HEK293 (cell line): ENCODE measurements around the gene PCSK5.

Experiments
- ZFP69B ChIP-seq: fragments of 450-650 bp; formaldehyde crosslinking; IDR thresholded peaks from 2 replicates; pipeline ENCODE4 v1.5.1; 2016; ENCODE audit warnings: missing biosample characterization, missing genetic modification characterization
- ZNF121 ChIP-seq: fragments of 450-650 bp; formaldehyde crosslinking; IDR thresholded peaks from 2 replicates; pipeline ENCODE4 v1.5.1; 2016; ENCODE audit warnings: missing biosample characterization, missing genetic modification characterization
- ZNF146 ChIP-seq: fragments of 450-650 bp; formaldehyde crosslinking; IDR thresholded peaks from 2 replicates; pipeline ENCODE4 v1.5.1; 2016; ENCODE audit warnings: missing biosample characterization, missing genetic modification characterization
- ZNF175 ChIP-seq: fragments of 450-650 bp; formaldehyde crosslinking; IDR thresholded peaks from 2 replicates; pipeline ENCODE4 v1.5.1; 2016; ENCODE audit warnings: missing biosample characterization, missing genetic modification characterization
- ZNF324 ChIP-seq: fragments of 450-650 bp; formaldehyde crosslinking; IDR thresholded peaks from 2 replicates; pipeline ENCODE4 v1.5.1; 2016; ENCODE audit warnings: missing biosample characterization, missing genetic modification characterization
- ZNF626 ChIP-seq: fragments of 450-650 bp; sonication (Bioruptor Pico); formaldehyde crosslinking; IDR thresholded peaks from 2 replicates; pipeline ENCODE4 v1.5.1; 2018; ENCODE audit warnings: missing biosample characterization, missing genetic modification characterization, inconsistent platforms
- ZNF785 ChIP-seq: fragments of 450-650 bp; formaldehyde crosslinking; IDR thresholded peaks from 2 replicates; pipeline ENCODE4 v1.5.1; 2016; ENCODE audit warnings: missing biosample characterization, missing genetic modification characterization
- ZNF830 ChIP-seq: fragments of 450-650 bp; IDR thresholded peaks from 2 replicates; pipeline ENCODE4 v1.5.0; 2018; ENCODE audit warnings: missing biosample characterization, missing genetic modification characterization, low read depth, mild to moderate bottlenecking, moderate library complexity
- TF ChIP-seq, protein P1 (sequence below): fragments of 450-650 bp; formaldehyde crosslinking; IDR thresholded peaks from 2 replicates; pipeline ENCODE4 v1.5.1; 2016; ENCODE audit warnings: missing biosample characterization, missing genetic modification characterization
- TF ChIP-seq, protein P2 (sequence below): fragments of 450-650 bp; IDR thresholded peaks from 2 replicates; pipeline ENCODE4 v1.5.1; 2018; ENCODE audit warnings: missing biosample characterization, mild to moderate bottlenecking, missing genetic modification characterization
- TF ChIP-seq, protein P3 (sequence below): fragments of 450-650 bp; formaldehyde crosslinking; IDR thresholded peaks from 2 replicates; pipeline ENCODE4 v1.5.1; 2016; ENCODE audit warnings: missing biosample characterization, missing genetic modification characterization, low read depth

DNA sequence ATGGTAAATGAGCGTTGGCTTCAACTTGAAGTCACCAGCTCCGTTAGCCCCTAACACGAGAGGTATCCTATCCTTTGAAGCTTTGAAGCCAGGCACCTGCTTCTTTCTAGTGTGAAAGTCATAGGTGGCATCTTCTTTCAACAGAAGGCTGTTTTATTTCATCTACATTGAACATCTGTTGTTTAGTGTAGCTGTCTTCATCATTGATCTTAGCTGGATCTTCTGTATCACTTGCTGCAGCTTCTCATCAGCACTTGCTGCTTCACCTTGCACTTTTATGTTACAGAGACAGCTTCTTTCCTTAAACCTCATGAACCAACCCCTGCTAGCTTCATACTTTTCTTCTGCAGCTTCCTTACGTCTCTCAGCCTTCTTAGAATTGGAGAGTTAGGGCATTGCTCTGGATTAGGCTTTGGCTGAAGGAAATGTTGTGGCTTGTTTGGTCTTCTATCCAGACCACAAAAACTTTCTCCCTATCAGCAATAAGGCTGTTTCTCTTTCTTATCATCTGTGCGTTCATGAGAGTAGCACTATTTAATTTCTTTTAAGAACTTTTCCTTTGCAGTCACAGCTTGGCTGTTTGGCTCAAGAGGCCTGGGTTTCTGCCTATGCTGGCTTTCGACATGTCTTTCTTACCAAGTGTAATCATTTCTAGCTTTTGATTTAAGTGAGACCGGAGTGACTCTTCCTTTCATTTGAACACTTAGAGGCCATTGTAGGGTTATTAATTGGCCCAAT is 47.2 kb downstream of the PCSK5 start:
- TF ChIP-seq ZNF324 (tag by site-specific recombination), result no peak
- TF ChIP-seq, protein P1, sequence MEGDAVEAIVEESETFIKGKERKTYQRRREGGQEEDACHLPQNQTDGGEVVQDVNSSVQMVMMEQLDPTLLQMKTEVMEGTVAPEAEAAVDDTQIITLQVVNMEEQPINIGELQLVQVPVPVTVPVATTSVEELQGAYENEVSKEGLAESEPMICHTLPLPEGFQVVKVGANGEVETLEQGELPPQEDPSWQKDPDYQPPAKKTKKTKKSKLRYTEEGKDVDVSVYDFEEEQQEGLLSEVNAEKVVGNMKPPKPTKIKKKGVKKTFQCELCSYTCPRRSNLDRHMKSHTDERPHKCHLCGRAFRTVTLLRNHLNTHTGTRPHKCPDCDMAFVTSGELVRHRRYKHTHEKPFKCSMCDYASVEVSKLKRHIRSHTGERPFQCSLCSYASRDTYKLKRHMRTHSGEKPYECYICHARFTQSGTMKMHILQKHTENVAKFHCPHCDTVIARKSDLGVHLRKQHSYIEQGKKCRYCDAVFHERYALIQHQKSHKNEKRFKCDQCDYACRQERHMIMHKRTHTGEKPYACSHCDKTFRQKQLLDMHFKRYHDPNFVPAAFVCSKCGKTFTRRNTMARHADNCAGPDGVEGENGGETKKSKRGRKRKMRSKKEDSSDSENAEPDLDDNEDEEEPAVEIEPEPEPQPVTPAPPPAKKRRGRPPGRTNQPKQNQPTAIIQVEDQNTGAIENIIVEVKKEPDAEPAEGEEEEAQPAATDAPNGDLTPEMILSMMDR (tag by site-specific recombination), result no peak
- TF ChIP-seq, protein P2, sequence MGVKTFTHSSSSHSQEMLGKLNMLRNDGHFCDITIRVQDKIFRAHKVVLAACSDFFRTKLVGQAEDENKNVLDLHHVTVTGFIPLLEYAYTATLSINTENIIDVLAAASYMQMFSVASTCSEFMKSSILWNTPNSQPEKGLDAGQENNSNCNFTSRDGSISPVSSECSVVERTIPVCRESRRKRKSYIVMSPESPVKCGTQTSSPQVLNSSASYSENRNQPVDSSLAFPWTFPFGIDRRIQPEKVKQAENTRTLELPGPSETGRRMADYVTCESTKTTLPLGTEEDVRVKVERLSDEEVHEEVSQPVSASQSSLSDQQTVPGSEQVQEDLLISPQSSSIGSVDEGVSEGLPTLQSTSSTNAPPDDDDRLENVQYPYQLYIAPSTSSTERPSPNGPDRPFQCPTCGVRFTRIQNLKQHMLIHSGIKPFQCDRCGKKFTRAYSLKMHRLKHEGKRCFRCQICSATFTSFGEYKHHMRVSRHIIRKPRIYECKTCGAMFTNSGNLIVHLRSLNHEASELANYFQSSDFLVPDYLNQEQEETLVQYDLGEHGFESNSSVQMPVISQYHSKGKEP (tag by site-specific recombination), result no peak
- TF ChIP-seq ZFP69B (tag by site-specific recombination), result no peak
- TF ChIP-seq, protein P3, sequence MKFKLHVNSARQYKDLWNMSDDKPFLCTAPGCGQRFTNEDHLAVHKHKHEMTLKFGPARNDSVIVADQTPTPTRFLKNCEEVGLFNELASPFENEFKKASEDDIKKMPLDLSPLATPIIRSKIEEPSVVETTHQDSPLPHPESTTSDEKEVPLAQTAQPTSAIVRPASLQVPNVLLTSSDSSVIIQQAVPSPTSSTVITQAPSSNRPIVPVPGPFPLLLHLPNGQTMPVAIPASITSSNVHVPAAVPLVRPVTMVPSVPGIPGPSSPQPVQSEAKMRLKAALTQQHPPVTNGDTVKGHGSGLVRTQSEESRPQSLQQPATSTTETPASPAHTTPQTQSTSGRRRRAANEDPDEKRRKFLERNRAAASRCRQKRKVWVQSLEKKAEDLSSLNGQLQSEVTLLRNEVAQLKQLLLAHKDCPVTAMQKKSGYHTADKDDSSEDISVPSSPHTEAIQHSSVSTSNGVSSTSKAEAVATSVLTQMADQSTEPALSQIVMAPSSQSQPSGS (tag by site-specific recombination), result no peak
- no peak for TF ChIP-seq ZNF785 (tag by site-specific recombination)
- no peak for TF ChIP-seq ZNF626
- TF ChIP-seq ZNF175, result no peak
- TF ChIP-seq ZNF830 (tag by site-specific recombination), result no peak
- no peak for TF ChIP-seq ZNF121
- no peak for TF ChIP-seq ZNF146 (tag by site-specific recombination)
